NOMO-1 treated with dmso at 0.1 percent for 144 hours (cell line): ENCODE results near the gene CCDC183.
"Not testable (repeated sequence)": the region's sequence is repeated elsewhere in the genome, so short reads cannot be mapped to it uniquely, and the experiment has no call there.

ENCODE experiments used
- DNase-seq: peaks from one replicate; lab custom pipeline; 2025; ENCODE audit not compliant: unreplicated experiment; lab: John Stamatoyannopoulos, UW

CCDC183 gene

DNA sequence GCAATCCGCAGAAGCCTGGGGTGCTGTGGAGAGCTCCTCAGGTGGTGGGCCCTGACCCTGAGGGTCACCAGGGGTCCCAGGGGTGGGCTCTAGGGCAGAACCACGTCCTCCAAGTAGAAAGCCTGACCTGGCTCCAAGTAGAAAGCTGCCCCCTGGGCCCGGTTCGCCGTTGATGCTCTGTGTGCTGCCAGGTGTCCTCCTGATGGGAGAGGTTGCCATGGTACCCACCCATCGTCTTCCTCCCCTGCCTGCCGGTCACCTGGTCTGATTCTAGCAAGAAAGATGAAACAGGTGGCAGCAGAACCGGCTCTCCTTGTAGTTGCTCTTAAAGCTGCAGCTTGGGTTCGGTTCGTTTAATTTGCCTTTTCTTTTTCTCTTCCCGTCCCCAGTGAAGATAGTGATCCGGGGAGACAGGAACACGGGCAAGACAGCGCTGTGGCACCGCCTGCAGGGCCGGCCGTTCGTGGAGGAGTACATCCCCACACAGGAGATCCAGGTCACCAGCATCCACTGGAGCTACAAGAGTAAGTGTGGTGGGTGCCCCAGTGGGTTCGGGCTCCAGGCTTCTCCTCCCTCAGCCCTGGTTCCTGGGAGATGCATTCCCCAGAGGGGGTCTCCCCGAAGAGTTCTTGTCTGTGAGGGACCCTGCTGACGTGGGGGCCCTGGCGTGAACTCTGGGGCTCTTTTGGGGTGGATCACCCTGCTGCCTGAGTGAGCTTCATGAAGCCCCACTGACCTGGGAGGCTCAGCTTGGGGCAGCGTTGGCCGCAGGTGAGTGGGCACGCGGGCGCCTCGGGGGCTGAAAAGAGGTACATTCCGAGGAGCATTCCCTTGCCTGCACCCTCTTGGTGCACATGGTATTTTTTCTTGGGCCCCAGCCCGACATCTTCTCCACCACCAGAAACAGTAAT, 27.3 kb downstream of the CCDC183 start:
- DNase-seq = no peak

DNA sequence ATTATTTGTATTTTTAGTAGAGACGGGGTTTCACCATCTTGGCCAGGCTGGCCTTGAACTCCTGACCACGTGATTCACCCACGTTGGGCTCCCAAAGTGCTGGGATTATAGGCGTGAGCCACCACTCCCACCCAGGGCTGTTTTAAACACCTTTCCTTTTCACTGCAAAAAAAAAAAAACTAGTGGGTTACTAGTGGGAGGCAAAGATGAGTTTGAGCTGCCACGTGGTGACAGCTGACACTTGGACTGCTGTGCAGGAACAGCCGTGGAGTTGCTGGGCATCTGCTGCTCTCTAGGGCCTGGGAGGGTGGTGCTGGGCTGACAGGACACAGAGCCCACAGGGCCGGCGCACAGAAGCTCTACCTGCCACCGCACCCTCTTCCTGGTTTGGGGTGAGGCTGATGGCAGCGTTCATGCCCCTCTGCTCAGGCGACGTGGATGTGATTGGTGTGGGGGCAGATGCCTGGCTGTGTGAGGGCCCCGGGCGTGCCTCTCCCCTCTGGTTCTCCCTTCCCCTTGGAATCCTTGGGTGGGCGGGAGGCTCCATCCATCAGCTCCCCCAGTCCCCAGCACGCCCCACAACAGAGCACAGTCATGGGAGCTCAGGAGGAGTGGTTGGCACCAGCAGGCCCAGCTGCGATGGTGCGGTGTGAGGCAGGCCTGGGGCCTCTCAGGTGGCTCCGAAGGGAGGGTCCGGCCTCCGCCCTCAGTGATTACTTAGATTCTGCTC, 28.5 kb downstream of the CCDC183 start:
- DNase-seq = no peak

DNA sequence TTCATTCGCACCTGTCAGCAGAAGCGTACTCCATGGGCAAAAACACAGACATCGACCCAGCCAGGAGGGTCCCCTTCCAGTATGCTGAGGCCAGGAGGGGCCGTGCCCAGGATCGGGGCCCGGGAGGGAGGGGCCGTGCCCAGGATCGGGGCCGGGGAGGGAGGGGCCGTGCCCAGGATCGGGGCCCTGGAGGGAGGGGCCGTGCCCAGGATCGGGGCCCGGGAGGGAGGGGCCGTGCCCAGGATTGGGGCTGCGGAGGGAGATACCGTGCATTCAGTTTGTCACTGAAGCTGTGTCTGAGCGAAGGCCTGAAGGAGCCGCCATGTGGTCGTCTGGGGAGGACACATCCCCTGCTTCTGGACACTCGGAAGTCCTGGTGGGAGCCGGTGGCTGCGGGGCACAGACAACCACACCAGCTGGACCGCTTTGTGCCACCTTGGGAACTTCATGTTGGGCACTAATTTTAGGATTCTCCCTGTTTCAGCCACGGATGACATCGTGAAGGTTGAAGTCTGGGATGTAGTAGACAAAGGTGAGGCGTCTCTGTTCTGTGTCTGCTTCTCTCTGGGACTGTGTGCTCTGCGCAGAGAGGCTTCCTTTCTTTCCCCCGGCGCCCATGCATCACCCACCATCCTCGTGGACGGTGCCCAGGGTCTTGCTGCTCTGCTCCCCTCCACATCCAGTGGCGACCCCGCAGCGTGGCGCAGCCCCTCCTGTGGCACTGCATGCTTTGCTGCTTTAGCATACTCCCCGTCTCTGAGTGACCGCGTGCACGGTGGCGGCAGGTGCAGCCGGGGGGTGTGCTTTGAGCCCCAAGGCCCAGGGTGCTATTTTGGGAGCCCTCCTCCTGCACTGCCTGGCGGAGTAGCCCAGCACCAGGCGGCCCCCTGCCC, 29.4 kb downstream of the CCDC183 start:
- no peak for DNase-seq

DNA sequence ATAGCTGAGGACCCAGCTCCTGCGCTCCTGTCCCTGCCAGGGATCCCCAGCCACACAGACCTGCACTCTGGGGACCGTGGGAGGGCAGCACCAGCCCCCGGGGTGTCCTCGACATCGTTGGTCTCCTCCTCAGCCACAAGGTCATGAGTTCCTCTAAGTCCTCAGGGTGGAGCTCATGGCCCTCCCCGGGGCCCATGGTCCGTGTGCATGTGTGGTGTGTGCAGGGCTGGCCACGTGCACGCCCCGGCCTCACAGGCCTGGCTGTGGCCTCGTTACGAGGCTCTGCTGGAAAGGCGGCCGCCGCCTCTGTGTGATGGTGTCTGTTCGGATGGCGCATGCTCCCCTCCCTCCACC, 30.0 kb downstream of the CCDC183 start:
- no peak for DNase-seq

DNA sequence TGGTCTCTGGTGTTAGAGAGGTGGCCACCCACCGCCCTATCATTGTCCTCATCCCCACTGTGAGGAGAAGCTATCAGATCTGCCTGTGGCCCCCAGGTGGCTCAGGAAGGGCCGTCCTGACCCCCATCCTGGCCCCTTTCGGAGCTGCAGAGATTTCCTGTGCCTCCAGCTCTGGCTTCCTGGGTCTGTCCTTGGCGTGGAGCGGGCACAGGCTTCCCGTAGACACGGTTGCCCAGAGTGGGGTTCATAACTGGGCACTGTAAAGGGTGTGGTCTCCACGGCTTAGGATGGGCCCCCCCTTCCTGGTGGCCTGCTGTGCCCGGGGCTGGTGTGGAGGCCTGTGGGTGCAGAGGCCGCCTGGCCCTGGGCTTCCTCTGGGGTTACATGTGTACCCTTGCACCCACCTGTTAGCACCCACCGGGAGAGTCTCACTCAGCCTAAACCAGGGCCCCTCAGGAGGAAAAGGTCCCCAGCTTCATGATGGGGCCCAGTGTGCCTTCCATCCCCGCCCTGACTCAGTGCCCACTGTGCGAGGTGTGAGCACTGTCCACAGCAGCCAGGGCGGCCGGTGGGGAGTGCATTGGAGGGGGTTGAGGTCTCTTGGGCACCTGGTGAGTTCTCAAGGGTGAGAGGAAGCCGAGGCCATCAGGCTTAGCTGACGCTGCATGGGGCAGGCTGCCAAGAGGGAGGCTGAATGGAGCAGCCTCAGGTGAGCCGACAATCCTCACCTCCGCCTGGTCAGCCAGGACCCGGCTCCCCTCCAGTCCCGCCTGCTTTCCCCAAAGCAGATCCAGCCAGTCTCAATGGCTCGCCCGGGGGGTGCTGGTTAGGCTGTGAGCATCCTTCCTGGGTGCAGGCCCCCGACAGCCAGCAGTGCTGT, 30.8 kb downstream of the CCDC183 start:
- no peak for DNase-seq

DNA sequence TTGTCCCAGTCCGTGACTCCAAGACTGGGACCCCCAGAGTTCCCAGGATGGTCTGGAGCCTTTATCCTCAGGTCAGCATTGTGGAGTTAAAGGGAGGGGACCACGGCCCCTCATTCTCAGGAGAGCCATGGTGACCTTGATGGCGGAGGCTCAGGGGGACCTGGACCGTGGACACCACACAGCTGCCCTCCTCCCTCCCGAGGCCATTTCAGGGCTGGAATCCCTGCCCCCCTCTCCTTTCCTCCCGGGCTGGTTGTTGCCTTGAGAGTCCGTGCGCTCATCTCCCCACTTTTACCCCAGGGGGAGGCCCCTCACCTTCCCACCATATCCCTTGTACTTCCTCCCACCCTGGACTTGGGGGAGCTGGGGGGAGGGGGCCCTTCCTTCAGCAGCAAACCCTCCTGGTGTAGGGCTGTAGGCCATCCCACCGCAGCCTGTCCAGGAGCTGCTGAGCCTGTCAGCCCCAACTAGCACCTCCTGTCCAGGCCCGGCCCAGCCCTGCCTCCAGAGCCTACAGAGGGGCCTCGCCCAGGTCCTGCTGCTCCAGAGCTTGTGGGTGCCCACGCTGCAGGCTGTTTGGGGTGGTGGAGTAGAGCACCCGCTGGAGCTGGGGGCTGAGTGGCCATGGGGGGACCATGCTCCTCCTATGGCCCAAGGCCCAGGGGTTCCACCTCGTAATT, 31.8 kb downstream of the CCDC183 start:
- no peak for DNase-seq

DNA sequence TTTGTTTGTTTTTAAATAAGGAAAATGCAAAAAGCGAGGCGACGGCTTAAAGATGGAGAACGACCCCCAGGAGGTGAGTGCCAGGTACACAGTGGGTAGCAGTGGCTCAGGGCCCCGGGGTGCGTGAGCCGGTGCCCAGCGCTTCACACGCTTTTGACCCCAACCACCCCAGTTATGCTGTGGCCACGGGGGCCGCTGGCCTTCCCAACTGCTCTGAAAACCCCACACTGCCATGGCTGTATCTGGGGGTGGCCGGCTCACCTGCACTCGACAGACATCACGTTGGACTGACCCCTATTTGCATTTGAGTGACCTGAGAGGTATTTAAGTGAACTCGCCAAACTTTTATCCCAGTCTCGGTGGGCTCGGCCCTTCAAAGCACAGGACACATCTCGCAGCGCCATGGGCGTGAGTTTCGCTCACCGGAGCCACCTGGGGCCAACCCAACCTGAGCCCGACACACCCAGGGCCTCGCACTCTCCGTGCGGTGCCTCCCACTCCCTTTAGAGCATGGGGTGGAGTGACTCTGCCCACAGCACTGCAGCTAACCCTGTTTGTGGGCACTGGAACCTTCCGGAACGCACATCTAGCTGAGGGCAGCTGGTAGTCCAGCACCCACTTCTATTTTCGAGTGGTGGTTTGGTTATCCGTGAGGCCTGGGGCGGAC, 32.5 kb downstream of the CCDC183 start:
- no peak for DNase-seq

DNA sequence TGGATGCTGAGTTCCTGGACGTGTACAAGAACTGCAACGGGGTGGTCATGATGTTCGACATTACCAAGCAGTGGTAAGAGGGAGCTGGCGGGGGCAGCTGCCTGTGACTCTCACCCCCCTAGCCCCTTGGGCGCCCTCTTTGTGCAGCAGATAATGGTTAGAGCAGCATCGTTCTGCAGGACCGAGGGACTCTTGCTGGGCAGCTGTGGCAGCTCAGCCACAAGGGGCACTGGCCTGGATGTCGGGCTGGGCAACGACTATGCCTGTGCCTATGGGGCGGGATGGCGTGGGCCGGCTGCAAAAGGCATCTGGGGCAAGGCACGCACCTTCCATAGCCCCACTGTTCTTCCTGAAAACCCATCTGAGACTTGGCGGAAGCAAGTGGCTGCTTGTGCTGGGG, 33.3 kb downstream of the CCDC183 start:
- no peak for DNase-seq

DNA sequence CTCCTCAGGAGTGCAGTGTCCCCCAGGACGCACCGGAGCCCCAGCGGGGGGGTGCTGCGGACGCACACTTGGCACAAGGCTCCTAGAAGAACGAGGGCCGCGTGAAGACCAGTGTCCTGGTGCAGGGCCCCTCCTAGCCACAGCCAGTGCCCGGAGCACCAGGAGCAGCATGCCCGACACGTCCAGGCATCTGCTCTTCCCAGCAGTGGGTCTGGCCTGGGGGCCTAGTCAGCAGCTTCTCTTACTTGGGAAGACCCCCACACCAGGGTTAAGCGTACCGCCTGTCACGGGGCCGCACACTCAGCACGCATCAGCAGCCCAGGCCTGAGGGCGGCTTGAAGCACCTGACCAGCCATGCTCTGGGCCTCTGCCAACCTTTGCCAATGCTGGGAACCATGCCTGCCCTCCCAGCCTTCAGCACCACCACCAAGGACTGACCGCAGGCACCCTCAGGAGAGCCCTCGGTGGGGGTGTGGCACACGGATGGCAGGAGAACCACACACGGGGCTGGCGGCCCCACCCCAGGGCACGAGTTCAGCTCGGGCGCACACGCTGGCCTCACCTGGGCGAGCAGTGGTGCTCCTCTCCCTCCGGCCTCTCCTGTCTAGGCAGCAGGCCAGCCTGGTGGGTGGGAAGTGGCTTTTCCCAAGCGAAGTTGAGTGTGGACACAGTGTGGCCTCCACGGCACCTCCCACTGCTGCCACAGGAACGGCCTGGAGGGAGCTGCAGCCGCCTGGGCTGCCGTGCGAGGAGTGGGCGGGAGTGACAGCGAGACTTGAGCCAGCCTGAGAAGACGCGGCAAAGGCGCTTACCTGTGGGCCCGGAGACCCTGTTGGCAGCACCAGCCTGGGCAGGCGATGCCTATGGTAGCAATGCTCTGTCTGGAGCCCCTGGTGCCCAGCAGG, 34.1 kb downstream of the CCDC183 start:
- DNase-seq = no peak

DNA sequence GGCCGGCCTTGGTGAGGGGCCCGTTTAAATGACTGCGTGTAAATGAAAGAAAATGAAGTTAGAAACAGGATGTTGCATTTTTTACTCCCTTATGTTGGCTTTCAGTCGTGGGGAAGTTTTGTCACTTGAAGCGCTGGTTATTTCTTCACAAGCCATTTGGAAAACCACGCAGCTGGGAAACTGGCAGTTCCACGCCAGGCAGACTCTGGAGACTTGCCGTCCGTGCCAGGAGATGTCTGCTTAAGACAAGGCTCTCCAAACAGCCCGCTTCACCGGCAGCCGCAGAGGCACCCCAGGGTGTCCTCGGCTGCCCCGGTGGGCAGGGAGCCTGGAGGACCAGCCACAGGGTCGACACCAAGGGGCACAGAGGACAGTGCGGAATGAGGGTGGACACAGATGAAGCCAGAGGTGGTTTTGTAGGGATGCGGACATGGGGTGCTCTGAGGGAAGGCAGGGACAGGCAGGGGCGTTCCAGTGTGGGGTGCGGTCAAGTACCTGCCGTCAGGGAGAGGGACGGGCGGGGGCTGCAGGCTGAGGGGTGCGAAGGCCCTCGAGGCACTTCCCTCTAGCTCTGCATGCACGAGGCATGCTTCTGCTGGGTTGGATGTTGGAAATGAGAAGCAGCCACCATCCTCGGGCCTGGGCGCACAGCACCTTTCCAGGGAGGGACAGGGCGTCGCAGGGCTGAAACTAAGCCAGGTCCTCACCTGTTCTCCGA, 35.0 kb downstream of the CCDC183 start:
- DNase-seq = no peak

DNA sequence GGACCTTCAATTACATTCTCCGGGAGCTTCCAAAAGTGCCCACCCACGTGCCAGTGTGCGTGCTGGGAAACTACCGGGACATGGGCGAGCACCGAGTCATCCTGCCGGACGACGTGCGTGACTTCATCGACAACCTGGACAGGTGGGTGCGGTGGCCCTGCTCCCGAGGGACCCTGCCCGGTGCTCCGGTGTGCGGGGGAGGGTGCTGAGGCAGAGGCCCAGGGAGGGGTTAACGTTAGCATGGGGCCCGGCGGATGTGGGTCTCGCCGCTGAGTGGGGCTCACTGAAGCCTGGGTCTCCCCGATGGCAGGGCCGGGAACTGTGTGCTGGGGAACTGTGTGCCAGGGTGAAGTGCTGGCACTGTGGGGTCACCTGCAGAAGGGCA, 35.6 kb downstream of the CCDC183 start:
- no peak for DNase-seq

DNA sequence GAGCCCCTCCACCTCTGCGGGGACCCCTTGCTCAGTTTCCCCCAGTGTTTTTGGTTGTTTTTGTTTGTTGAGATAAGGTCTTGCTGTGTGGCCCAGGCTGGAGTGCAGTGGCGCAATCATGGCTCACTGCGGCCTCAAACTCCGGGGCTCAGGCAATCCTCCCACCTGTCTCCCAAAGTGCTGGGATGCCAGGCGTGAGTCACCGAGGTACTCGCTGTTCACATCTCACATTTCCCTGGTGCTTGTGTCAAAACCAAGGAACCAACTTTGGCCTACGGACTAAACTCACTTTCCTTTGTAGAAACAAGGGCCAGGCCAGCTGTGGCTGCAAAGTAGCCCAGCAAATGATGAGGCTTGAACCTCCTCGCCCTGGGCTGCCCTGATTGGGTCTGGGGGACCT, 36.4 kb downstream of the CCDC183 start:
- no peak for DNase-seq

DNA sequence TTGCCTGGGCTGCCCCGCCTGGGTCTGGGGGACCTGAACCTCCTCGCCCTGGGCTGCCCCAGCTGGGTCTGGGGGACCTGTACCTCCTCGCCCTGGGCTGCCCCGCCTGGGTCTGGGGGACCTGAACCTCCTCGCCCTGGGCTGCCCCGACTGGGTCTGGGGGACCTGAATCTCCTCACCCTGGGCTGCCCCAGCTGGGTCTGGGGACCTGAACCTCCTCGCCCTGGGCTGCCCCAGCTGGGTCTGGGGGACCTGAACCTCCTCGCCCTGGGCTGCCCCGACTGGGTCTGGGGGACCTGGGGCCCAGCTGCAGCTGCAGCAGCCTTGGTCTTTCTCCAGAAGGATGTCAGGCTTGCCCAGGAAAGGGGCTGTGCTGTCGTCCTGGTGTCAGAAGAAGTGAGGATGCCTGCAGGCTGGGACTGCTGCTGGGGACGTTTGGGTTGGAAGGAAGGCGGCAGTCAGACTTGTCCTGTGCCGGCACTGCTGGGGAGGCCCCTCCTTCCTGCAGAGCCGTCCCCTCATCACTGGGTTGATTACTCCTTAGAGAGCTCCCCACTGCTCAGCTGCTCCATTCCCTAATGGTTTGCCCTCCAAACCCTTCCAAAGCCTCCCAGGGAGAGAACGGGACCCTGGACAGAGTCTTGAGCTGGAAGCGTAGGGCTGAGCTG, 37.4 kb downstream of the CCDC183 start:
- DNase-seq = not testable (repeated sequence)

DNA sequence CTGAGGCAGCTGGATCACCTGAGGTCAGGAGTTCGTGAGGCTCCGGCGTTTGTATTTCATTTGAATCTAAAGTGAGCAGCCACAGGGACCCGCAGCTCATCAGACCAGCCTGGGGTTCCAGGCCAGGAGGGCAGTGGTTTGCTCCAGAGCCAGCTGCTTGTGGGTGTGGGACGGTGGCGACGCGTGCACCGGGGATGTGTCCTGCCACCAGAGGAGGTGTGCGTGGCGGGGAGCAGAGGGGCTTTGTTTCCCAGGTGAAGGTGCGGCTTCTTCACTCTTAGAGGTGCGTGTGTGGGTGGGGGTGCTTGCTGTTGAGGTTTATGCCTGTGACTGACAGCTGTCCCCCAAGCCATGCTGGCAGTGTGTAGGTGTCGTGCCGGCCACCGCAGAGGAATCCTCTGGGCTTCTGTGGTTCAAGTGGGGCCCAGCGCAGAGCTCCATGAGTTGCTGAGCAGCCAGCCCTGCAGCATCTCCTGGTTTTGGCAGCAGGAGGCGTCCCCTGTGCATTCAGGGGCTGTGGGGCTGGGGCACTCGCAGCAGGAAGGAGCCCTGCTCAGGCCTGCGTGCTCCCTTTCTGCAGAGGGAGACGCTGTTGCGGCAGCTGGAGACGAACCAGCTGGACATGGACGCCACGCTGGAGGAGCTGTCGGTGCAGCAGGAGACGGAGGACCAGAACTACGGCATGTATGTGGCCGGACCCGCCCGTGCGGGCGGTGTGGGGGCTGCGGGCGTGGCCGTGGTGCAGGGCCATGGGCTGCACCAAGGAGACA, 39.2 kb downstream of the CCDC183 start:
- DNase-seq = no peak

DNA sequence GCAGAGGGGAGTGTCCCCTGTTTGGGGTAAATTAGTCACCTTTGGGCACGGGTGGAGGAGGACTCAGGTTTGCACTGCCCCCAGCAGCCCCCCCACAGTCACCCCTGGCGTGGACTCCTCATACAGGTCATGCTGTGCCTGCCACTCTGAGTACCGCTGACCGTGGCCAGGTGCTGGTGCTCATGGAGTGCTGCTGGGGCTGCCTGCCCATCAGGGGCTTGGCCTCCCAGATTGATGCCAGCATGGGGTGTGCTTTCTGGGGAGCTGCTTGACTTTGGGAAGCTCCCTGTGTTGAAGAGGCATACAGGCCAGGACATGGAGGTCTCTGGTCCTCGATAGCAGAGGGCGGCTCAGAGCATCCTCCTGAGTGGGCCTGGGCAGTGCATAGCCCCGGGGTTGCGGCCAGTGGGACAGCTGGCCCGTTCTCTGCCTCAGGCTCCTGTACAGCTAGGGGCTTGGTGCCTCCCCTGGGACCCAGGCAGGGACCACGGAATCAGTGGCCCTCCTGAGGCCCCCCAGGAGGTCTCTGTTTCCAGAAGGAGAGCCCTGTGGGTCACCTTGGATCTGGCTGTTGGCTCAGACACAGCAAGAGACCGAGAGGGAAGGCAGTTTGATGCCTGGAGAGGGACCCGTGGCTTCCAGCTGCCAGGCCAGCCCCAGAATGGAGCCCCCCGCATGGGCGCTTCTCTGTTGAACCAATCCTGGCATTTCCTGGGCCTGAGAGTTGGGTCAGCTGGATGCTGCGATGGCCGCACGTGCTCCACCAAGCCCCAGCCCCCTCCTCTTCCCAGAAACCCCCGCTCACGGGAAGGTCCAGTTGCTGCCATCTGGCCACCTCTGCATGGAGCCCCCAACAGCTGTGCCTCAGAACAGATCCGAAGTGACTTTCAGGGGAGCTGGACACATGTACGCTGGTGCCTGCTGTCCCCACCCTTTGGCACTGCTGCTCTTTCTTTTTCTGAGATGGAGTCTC, 40.1 kb downstream of the CCDC183 start:
- no peak for DNase-seq
